HG03135 (cell line): ENCODE results near the gene PARVB.

Experiments used
- ATAC-seq: cut with Tn5 transposase; IDR thresholded peaks from one replicate; pipeline ENCODE4 v1.9.1; 2021; ENCODE audit warnings: mild to moderate bottlenecking, moderate library complexity; ENCODE audit not compliant: unreplicated experiment

Gene PARVB

GRCh38 chr22:44084044-44084772, 60.1 kb downstream of the PARVB start:
- no peak for ATAC-seq

DNA sequence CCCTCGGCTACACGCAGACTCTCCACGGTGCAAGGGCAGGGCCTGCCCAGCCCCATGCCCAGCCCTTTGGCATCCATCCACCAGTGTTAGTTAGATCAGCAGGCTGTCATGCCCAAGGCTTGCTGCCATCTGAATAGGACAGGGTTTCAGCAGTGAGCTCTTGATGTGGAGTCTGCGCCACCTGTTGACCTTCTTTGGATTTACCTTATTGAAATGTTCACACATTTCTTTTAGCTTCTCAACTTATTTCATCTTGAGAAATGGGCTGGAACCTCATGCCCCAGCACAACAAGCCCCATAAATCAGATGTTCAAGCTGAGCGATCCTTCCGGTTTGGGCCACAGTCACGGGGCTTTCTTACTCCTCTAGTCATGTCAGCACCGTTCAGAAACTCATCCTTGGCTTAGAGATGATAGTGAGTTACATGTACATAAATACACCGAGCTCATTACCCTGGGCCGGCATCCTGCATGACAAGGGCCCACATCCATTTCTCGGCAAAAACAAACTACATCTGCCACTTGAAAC, 61.7 kb downstream of the PARVB start:
- ATAC-seq, result no peak

DNA sequence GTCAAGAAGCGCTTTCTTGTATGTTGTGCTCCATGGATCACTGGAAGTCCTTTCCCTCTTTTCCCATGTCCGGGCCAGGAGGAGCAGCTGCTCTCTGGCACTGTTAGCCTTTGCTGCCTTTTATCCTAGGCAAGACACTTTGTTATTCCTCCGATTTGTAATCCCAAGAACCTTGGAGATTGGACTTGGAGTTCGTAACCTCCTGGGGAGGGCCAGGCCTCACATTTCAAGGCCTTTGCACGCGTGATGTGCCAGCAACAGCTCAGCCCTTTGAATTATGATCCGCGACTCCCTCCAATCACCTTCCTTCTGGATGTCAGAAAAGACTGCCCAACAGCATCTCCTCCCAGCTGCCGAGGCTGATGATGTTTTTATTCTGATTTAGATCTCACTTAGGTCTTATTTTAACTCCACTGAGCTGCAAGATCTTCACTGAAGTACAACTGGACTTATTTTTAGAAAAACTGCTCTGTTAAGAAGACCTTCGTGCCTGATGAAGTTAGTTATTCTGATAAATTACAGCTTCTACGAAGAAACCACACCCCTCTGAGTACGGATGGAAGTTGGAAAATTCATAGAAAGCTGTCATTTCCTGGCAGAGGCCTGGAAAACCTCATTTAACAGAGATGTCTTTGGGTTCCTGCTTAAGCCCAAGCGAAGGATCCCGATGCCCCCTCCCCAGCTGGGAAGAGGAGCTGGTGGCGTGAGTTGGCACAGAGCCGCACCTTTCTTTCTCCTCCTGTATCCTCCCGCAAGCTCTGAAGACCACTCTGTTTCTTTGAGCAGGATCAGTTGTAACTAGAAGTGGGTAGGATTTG, 62.4 kb downstream of the PARVB start:
- no peak for ATAC-seq

DNA sequence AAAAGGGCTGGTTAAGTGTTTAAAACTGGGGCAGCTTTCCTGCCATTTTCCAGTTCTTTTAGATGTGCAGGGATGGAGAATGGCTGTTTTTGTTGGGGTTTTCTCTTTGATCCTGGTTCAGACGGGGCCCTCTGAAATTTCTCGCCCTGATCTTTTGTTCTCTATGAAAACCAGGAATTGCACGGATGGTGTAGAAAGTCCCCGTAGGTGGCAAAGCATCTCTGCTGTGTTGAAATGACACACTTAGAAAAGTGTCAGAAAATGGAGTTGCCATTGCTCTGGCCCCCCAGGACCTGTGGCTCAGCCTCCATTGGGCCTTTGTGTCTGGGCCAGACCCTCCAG, 63.0 kb downstream of the PARVB start:
- no peak for ATAC-seq

- ATAC-seq, result no peak
Observed at GRCh38 chr22:44088976-44089570, 65.0 kb downstream of the PARVB start.

- ATAC-seq, result no peak
Observed at GRCh38 chr22:44089717-44090570, 65.8 kb downstream of the PARVB start.

GRCh38 chr22:44090571-44090905, 66.4 kb downstream of the PARVB start:
- no peak for ATAC-seq

- ATAC-seq, result no peak
Observed at GRCh38 chr22:44091021-44091721, 67.1 kb downstream of the PARVB start.

DNA sequence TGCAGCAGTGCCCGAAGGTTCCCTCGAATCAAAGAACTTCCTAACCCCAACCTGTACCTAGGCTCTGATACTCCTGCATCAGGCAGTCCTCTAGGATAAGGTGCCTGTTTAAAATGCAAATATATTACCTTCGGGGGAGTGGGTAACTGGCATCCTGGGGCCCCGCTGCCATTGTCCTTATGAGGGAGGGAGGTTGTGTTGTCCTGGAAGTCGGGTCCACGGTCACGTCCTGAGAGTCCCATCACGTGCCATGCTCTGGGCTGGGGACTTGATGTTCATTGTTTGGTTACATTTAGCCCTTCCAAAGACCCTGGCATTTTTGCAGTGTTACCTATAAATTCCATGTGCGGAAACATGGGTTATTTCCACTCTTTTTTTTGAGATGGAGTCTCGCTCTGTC, 67.6 kb downstream of the PARVB start:
- ATAC-seq, result no peak

DNA sequence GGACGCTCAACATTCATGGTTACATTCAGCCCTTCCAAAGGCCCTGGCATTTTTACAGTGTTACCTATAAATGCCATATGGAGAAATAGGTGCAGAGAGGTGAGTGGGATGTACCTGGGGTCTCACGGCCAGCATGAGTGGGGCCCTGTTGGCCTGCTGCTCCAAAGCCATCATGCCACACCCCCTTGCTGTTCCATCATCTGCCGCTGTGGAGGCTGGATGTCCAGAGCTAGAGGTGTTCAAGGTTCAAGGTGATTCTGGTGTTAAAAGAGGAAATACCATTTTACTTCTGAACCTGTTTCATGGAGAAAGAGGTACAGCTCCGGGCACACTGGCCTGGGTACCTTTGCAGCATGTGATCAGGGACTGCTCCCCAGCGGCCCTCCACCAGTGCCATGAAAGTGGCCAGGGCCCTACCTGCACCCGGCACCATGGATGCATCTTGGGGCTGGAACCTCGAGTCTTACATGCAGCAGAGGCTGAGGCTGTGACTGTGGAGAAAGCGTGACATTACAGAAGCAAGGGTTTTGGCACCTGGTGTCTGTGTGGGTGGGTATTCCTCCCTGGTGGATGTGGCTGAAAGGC, 68.6 kb downstream of the PARVB start:
- ATAC-seq, result no peak

DNA sequence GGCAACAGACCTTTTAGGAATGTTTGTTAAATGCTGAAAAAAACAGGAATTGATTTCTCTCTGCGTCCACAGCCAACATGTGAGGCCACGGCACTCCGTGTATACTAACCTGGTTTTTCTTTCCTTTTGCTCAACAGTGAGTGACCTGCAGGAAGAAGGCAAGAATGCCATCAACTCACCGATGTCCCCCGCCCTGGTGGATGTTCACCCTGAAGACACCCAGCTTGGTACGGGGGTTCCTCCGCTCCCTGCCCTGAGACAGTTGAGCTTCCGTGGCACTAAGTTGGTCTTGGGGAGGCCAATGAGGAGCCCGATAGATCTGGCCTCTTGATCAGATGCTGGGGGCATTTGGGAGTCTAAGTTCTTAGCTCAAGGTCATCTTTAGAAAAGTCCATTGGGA, 69.7 kb downstream of the PARVB start:
- ATAC-seq, result no peak

- no peak for ATAC-seq
Observed at GRCh38 chr22:44094751-44095302, 70.7 kb downstream of the PARVB start.

DNA sequence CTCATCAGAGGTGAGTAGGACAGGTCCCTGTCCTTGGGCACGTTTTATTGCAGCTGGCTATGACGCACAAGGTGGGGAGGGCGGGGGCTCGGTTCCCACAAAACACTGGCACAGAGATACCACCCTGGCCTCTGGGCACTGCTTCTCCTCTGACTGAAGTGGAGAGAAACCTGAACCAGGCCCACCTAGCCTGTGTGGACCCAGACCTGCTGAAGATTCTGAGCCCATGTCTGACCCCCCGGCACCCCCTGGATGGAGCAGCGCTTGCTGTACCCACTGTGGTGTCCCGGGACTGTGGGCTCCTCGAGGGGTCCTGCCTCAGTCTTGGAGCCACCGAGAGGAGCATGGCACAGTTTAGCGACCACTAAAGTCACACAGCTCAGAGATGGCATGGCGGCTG, 72.6 kb downstream of the PARVB start:
- no peak for ATAC-seq

DNA sequence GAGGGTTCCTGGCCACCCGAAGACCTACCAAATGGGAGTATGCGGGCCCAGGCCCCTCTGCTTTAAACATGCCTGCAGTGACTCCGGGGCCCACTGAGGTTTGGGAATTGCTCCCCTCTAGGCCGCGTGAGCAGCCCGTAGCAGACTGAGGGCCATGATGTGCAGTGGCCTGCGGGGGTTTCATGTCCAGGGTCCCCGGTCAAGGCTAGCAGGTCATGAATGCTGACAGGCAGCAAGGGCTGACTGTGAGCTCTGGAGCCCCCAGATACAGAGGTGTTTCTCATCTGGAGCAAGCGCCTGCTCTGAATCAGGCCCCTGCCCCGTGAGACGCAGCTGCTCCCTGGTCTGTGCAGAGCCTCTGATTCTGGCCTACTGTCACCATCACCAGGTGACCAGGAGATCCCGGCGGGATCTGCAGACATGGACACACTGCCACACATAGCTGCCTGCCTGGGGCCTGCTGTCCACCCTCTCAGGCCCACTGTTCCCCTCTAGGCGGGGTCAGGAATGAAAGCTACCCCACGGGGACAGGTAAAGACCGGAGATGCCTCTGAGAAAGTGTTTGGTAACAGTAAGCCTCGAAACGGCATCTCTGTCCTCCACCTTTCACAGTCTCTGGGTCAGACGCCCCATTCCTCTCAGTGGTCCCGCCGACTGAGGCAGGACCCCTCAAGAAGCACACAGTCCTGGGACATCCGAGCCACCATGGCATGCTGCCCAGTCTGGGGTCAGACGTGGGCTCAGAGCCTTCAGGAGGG, 73.3 kb downstream of the PARVB start:
- no peak for ATAC-seq

GRCh38 chr22:44098021-44098739, 74.1 kb downstream of the PARVB start:
- ATAC-seq, result no peak

- ATAC-seq, result no peak
Observed at GRCh38 chr22:44098966-44099530, 74.9 kb downstream of the PARVB start.

DNA sequence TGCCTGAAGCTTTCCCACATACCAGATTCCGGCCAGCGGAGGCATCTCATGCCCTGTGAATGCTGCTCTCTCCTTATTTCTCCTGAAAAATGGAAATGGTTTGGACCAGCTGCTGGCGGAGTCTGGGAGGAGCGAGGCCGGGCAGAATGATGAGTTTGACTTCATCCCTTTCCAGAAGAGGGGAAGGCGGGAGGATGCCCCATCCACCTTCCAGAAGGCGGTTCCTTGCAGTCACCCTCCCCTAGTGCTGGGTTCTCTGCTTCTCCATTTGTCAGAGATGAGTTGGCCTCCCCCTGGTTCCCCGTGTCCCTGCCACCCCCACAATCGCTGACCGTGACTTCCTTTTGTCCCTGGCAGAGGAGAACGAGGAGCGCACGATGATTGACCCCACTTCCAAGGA, 75.6 kb downstream of the PARVB start:
- ATAC-seq, result no peak

DNA sequence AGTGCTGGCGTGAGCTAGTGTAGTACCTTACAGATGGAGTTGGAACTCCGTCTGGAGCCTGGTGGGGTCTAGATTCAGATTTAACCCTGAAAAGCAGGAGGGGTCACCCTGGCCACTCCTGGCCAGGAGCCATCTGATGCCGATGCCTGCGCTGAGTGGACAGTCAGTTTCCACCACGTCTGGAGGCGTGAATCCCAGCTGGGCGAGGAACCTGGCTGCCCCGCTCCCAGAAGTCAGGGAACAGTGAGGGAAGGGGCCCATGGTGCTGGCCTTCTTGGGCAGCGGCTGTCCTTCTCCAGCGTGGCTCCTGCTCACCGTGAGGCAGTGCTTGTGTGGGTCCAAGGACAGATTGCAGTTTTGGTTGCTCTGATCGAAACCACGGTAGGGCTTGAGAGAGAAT, 76.3 kb downstream of the PARVB start:
- ATAC-seq, result no peak
